Measurements from ENCODE around the gene FBXO45.
"Not testable (repeated sequence)": the region's sequence is repeated elsewhere in the genome, so short reads cannot be mapped to it uniquely, and the experiment has no call there.

Gene FBXO45

GRCh38 chr3:196558476-196558875, 10.0 kb upstream of the FBXO45 start:
- no peak for DNase-seq

- DNase-seq: no peak
Observed at GRCh38 chr3:196559826-196560225, 8.6 kb upstream of the FBXO45 start.

DNA sequence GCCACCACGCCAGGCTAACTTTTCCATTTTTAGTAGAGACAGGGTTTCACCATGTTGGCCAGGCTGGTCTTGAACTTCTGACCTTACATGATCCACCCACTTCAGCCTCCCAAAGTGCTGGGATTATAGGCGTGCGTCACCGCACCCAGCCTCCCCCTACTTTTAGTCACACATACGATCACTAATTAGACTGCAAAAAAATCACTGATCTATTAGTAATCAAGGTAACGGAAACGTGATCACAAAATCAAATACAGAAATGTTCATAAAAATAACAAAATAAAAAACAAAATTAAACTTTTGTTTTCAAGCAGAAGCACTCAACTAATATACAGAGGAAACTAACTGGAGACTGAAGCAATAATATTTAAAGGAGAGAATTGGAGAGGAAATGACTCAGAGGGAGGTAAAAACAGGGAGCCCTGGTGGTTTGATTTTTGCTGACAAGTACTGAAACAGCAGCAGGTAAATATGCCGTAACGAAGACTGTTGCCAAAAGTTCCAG, 4.7 kb upstream of the FBXO45 start:
- DNase-seq: no peak

DNA sequence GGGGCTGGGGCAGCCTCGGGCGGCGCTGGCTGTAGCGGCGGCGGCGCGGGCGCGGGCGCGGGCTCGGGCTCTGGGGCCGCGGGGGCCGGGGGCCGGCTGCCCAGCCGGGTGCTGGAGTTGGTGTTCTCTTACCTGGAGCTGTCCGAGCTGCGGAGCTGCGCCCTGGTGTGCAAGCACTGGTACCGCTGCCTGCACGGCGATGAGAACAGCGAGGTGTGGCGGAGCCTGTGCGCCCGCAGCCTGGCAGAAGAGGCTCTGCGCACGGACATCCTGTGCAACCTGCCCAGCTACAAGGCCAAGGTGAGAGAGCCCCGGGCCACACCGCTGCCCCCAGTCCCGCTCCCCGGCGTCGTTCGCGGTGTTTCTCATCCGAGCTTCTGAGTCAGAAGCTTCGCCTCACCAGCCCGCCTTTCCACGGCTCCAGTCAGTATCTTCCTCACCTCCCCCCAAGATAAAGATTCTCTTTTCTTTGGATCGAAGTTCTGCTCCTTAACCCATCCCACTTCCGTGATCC, 600 bp downstream of the FBXO45 start:
- no peak for DNase-seq

- not testable (repeated sequence) for DNase-seq
Observed at GRCh38 chr3:196570332-196570731, 1.9 kb downstream of the FBXO45 start.

DNA sequence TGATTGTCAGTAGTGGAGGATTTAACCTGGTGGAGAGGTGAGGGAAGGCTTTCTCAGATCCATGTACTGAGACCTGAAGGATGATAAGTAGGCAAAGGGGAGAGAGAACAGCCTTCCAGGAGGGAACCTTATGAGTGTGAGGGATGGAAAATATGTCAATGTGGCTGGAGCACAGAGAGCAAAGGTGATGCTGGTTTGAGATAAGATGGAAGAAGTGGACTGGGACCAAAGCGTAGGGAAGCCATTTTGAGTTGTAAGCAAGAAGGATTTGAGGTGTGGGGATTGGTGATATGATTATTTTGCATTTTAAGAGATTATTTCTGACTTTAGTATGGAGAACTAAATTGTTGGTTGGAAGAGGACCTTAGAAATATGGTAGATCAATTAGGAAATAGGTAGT, 3.9 kb downstream of the FBXO45 start:
- DNase-seq: no peak

GRCh38 chr3:196585044-196585757, 16.7 kb downstream of the FBXO45 start:
- no peak for DNase-seq

GRCh38 chr3:196590279-196590678, 21.8 kb downstream of the FBXO45 start:
- DNase-seq: no peak

GRCh38 chr3:196596355-196596754, 27.9 kb downstream of the FBXO45 start:
- no peak for DNase-seq

- not testable (repeated sequence) for DNase-seq
Observed at GRCh38 chr3:196597971-196598733, 29.7 kb downstream of the FBXO45 start.

DNA sequence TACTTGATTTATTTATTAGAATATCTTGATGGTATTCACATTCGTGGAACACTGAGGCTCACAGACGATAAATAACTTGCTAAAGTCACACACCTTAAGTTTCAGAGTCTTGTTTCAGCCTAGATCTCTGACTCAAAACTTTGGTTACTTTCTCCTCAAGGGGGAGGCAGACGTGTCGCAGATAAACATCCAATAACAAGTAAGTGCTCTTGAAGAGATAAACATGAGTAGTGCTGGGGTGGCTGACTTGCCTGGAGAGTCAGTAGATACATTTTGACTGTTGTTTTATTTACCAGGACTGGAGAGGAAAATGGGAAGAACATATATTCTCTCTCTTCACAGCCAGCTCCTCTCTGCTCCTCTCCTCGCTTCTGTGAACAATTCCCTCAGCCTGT, 31.3 kb downstream of the FBXO45 start:
- DNase-seq: no peak

- DNase-seq: no peak
Observed at GRCh38 chr3:196600359-196600758, 31.9 kb downstream of the FBXO45 start.

DNA sequence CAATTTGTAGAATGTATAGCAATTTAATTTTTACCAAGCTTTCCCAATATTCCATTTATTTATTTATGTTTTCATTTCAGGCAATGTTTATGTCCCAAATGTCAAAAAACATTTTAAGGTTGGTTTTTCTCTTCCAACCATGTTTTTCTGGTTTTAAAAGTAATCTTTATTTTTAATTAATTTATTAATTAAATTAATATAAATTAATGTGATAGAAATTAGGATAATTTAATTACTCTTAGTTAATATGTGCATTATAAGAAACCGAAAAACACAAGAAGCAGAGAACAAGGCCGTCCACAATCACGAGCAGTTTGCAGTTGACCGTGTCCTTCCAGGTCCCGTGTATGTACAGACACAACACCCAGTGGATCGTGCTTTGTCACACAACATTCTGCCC, 34.2 kb downstream of the FBXO45 start:
- DNase-seq: no peak

- no peak for DNase-seq
Observed at GRCh38 chr3:196603683-196604082, 35.2 kb downstream of the FBXO45 start.

- DNase-seq: no peak
Observed at GRCh38 chr3:196604548-196604947, 36.1 kb downstream of the FBXO45 start.

- no peak for DNase-seq
Observed at GRCh38 chr3:196608693-196609092, 40.2 kb downstream of the FBXO45 start.

- peak; percentile 35 for DNase-seq
Observed at GRCh38 chr3:196609343-196609775, 40.9 kb downstream of the FBXO45 start.

- DNase-seq: no peak
Observed at GRCh38 chr3:196609805-196610515, 41.5 kb downstream of the FBXO45 start.

DNA sequence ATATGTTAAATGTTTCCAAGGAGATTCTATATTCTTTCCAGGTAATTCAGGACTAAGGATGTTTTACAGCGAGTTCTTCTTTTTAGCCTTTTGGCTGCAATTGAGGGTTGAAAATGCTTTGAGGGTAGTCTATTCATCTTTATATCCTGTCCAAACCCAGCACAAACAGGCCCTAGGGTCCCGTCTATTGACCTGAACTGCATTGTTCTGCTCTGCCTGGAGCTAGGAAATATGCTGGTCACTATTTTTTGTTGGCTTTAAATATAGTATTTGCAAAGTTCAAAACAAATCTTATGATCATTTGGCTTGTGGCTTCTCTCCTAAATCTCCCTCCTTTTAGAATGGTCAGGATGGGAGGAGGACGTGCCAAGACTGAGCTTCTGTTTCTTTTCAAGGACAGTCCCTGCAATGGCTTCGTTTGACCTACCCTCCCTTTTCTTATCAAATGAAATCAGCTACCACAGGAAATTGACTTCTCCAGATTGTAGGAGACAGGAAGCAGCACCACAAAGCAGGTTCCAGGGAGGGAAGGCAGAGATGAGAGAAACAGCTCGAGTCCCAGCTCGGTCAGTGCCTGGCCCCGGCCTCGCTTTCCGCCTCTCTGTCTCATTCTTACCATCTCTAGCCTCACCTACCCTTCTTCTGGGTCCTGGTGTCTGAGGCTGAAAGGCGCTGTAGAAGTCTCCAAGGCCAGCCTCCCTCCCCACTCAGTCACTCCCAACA, 43.5 kb downstream of the FBXO45 start:
- no peak for DNase-seq

DNA sequence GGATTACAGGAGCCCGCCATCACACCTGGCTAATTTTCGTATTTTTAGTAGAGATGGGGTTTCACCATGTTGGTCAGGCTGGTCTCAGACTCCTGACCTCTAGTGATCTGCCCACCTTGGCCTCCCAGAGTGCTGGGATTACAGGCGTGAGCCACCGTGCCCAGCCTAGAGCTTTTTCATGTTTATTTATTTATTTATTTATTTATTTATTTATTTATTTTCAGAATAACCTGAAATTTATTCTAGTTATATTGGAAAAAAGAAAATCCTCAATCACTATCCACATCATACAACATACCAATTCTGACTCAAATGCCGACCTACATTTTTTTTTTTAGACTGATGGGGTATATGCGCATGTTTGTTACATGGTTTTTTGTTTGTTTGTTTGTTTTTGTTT, 46.8 kb downstream of the FBXO45 start:
- not testable (repeated sequence) for DNase-seq

- DNase-seq: no peak
Observed at GRCh38 chr3:196617256-196617655, 48.8 kb downstream of the FBXO45 start.

GRCh38 chr3:196619223-196619622, 50.8 kb downstream of the FBXO45 start:
- no peak for DNase-seq

- not testable (repeated sequence) for DNase-seq
Observed at GRCh38 chr3:196619627-196620026, 51.2 kb downstream of the FBXO45 start.

Data from NCI-H2081 treated with DMSO at 0.1 percent for 48 hours (cell line).